Ishikawa (cell line): ENCODE measurements around the gene SNORC.

Source experiments
- CREB1 ChIP-seq: IDR thresholded peaks from 2 replicates; pipeline ENCODE4 v1.6.1; 2012; ENCODE audit warnings: low read depth
- EGR1 ChIP-seq: IDR thresholded peaks from 2 replicates; pipeline ENCODE4 v1.6.1; 2012
- NFIC ChIP-seq: IDR thresholded peaks from 2 replicates; pipeline ENCODE4 v1.6.1; 2012
- RAD21 ChIP-seq: IDR thresholded peaks from 2 replicates; pipeline ENCODE4 v1.6.1; 2012; ENCODE audit warnings: low read depth
- TCF12 ChIP-seq: IDR thresholded peaks from 2 replicates; pipeline ENCODE4 v1.6.1; 2012; ENCODE audit warnings: low read depth
- TEAD4 ChIP-seq: IDR thresholded peaks from 2 replicates; pipeline ENCODE4 v1.6.1; 2012
- YY1 ChIP-seq: IDR thresholded peaks from 2 replicates; pipeline ENCODE4 v1.6.1; 2012; ENCODE audit warnings: low read depth
- ZBTB7A ChIP-seq: IDR thresholded peaks from 2 replicates; pipeline ENCODE4 v1.6.1; 2012; ENCODE audit warnings: low read depth
- TF ChIP-seq, protein P1 (sequence below): IDR thresholded peaks from 2 replicates; pipeline ENCODE4 v1.6.1; 2012; ENCODE audit warnings: low read depth, mild to moderate bottlenecking
- TF ChIP-seq, protein P2 (sequence below): IDR thresholded peaks from 2 replicates; pipeline ENCODE4 v1.6.1; 2012

DNA sequence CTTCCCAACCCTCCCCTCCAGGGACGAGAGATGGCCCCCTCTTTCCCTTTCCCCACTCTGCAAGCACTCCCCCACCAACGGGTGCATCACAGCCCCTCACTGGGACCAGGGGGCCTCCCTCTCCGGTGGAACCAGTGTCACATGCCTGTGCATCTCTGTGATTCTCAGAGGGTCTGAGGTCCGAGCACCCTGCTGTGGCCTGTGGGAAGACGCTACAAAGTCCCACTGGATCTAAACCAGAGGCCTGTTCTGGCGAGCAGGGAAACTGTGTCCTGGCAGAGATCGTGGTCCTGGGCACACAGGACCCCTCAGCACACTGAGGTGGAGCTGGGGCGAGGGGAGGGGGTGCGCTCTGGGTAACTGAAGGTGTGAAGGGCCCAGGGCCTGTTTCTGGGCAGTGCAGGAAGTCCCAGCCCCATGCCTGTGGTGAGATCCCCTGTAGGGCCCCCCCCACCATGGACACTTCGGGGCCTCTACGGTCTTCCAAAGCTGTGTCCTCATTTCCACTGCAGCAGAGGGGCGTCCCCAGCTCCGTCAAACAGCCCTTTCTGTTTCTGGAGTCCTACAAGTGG, 8.0 kb downstream of the SNORC start:
- TF ChIP-seq EGR1 (no peak), YY1 (no peak), TEAD4 (no peak), RAD21 (no peak), CREB1 (no peak), ZBTB7A (no peak), TCF12 (no peak), NFIC (no peak)
- TF ChIP-seq, protein P1, sequence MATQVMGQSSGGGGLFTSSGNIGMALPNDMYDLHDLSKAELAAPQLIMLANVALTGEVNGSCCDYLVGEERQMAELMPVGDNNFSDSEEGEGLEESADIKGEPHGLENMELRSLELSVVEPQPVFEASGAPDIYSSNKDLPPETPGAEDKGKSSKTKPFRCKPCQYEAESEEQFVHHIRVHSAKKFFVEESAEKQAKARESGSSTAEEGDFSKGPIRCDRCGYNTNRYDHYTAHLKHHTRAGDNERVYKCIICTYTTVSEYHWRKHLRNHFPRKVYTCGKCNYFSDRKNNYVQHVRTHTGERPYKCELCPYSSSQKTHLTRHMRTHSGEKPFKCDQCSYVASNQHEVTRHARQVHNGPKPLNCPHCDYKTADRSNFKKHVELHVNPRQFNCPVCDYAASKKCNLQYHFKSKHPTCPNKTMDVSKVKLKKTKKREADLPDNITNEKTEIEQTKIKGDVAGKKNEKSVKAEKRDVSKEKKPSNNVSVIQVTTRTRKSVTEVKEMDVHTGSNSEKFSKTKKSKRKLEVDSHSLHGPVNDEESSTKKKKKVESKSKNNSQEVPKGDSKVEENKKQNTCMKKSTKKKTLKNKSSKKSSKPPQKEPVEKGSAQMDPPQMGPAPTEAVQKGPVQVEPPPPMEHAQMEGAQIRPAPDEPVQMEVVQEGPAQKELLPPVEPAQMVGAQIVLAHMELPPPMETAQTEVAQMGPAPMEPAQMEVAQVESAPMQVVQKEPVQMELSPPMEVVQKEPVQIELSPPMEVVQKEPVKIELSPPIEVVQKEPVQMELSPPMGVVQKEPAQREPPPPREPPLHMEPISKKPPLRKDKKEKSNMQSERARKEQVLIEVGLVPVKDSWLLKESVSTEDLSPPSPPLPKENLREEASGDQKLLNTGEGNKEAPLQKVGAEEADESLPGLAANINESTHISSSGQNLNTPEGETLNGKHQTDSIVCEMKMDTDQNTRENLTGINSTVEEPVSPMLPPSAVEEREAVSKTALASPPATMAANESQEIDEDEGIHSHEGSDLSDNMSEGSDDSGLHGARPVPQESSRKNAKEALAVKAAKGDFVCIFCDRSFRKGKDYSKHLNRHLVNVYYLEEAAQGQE = no peak
- TF ChIP-seq, protein P2, sequence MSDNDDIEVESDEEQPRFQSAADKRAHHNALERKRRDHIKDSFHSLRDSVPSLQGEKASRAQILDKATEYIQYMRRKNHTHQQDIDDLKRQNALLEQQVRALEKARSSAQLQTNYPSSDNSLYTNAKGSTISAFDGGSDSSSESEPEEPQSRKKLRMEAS = no peak
